Activated CD4-positive, alpha-beta T cell treated with anti-CD3 and anti-CD28 coated beads, Interleukin-10, Interleukin-2, amounts not matched to agents 100 ng/mL and 50 ng/mL, durations not matched to agents 16 hours and 8 hours (primary cell): ENCODE data around the gene GRIK3.
"Not testable (repeated sequence)": the region's sequence is repeated elsewhere in the genome, so short reads cannot be mapped to it uniquely, and the experiment has no call there.

ENCODE experiments used
- DNase-seq: peaks from one replicate; pipeline ENCODE4 v3.0.0-alpha.2; 2020

GRIK3 gene

DNA sequence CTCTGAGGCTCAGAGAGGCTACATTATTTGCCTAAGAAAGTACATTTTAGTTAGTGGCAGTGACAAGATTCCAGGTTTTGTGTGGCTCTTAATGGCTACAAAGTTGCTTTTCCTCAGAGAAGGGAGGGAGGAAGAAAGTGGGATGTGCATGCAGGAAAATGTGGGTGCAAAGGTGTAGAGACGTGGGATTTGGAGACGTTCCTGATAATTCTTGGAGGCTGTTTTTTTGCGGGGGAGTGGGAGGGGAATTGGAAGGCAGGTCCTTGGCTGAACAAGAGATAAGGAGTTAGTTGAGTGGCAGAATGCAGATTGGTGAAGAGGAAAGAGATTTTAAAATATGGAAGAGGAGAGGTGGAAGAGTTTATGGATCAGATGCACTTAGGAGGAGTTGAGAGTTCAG, 258.1 kb downstream of the GRIK3 start:
- DNase-seq = no peak

DNA sequence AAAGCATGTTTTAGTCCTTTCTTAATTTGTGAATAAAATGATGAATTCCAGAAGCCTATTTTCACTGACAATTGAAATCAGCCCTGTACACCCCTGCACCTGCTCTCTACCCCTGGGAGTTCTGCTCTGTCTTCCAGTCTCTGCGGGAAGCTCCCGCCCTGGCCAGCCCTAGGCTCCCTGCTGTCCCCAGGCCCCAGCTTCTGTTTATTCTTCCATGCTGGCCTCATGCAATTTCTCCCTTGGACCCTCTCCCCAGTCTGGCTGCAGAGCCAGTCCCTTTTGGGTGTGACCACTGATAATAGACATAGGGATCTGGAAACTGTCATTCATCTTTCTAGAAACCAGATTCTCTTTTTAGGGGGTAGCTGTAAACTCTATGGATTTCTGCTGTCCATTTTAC, 258.6 kb downstream of the GRIK3 start:
- DNase-seq = no peak

DNA sequence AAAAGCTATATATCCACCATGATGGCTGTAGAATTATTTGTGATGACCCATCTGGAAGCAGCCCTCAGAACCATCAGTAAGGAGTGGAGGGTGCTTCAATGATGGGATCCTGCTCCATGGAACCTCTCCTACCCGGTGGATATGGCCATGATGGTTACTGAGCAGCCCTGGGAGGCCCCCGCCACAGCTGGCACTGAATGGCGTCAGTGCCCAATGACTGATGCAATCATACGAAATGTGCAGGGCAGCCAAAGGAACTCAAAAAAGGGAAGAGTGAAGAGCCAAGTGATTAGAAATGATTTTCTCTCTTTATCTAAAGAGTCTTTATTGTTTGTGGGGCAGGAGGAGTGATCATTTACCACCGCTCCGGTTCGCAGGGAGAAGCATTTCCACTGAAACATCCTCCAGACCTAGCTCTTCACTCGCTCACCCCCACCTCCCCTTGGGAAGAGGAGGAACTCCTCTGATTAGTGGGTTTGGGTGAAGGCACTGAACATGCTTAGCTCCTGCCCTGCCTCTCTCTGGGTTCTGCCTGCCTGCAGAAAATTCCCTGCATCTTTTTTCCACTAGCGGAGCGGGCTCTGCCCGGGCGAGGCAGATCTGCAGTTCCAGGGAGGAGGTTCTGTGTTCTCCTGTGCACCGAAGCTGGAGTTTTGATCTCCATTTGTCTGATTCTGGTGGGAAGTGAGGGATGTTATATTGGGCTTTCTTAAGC, 260.3 kb downstream of the GRIK3 start:
- DNase-seq = no peak

DNA sequence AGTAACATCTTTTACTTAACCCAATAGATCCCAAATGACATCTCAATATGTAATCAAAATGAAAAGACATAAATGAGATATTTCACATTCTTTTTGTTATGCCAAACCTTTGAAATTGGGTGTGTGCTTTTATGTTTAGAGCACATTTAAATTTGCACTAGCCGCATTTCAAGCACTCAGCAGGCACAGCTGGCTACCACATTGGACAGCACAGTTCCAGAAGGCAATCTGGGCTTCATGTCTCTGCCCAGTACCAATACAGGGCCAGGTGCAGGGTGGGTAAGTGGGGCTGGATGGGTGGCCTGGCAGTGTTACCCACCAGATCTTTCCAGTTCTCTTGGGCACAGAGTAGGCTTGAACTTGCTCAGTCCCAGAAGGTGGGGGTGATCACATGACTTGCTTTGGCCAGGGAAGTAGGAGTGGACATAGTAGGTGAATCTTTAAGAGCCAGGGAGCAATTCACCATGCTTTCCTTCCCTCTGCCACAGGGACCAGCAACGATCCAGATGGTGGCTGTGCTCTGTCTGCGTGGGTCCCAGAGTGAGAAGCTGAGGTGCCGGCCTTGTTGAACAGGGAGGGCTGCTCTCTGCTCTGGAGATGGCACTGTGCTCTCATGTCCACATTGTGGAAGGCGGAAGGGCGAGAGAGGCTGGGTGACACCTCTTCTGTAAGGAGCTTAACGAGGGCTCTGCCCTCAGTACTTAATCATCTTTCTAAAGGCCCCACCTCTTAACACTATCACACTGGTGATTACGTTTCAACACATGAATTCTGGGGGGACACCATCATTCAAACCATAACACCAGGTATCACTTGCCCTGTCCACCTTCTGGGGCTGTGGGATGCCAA, 261.4 kb downstream of the GRIK3 start:
- no peak for DNase-seq

DNA sequence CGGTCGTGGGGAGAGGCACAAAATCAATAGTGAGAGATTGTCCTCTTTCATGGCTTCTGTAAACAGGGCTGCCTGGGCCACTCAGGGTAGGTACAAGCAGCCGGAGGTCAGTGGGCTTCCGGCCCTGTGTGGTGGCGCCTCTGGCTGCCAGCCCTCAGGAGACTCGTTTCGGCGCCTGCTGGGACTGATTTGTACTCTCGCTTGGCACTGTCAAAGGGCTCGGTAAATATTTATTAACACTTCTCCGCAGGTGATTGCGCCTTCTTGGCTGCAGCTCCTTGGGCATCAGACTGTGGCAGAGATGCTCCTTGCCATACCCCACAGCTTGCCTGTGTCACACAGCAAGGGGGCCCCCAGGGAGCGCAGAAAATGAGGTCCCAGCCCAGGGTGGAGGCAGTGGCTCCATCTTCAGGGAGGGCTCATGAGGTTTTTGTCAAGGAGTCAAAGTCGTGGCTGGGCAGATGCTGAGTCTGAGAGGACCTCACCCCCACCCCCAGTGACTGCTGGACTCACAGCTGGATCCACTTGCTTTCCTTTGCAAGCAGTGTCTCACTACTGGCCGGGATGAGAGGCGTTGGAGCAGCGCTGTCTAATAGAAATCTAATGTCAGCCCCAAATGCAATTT, 262.5 kb downstream of the GRIK3 start:
- DNase-seq = no peak

DNA sequence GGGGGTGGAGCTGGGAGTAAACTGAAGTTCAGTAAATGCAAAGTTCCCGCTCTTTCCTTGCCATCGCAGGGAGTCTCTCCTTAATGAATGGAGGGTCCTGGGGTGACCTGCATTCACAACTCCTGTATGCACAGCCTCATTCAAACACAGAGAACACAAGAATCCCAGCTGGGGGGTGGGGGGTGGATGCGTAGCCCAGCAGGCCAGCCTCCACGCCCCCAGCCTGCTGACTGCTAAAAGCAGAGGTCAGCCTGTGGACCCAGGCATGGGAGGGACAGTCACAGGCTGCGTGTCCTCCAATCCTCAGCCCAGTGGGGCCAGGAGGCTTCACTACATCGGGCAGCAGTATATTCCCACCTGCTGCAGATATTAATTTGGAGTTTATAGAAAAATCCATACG, 263.1 kb downstream of the GRIK3 start:
- no peak for DNase-seq

DNA sequence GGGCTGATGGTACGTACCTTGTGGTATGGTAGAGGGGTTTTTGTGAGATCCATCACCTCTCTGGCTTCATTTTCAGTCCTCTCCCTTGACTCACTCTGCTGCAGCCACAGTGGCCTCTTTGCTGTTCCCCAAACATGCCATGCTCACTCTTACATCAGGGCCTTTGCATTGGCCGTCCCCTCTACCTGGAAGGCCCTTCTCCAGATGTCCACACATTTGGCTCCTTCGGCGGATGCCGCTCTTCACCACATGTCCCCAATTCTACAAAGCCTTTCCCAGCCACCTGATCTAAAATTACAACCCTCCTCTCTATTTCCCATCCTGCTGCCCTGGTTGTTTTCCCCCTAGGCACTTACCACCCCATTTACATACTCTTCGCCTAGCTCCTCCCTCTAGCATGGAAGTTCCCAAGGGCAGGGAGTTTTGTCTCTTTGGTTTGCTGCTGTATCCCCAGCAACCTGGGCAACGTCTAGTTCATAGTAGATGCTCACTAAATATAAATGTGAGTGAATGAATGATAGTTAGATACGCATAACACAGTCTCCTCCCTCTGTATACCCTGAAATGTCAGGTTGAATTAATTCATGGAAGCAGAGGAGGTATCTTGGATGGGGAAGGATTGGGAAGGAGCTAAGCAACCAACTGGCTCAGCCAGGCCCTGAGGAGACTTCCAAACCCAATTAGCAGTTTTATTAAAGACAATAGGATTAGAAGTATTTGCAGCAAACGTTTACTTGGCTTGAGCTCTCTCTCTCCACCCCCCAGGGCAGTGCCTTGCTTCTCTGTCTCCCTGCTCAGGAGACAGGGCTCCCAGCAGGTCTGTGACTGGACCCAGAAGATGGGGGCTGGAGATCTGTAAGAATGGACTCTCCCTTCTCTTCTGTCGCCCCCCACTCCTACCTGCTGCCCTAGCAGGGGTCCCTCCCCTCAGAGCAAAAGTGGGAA, 264.2 kb downstream of the GRIK3 start:
- no peak for DNase-seq

DNA sequence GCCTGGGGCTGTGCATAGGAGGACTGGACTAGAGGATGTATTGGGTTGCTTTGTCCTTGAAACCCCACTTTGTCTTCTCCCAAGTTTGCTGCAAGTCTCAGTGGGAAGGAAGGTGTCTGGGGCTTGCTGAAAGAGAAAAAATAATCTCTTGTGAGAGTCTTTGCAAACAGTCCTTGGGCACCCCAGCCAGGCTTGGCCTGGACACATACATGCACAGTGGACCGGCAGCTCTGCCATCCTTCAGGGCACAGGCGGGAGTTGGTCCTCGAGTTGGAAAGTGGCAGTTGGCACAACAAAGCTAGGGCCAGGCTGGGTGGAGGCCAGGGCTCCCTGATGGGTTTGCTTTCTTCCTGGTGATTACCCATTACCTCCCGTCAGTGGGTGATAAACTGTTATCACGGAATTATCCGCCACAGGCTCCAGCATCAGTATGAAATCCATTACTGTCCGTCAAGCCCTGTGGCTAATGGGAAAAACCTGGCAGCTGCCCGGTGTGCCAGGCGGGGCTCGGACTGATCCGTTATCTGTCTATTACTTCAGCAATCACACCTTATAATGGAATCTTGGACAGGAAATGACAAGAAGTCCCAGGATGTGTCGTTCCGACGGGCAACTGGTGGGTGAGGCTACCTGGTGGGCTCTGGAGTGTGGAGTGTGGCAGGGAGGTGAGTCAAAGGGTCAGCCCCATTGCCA, 265.7 kb downstream of the GRIK3 start:
- DNase-seq = no peak

DNA sequence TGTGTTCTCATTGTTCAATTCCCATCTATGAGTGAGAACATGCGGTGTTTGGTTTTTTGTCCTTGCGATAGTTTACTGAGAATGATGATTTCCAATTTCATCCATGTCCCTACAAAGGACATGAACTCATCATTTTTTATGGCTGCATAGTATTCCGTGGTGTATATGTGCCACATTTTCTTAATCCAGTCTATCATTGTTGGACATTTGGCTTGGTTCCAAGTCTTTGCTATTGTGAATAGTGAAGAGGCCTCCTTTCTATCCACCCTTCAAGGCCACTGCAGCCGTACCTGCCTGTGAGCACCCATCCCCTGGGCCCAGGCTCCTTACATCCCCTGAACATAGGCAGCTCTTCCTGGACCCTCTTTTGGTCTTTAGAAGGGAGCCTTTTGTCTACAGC, 266.9 kb downstream of the GRIK3 start:
- DNase-seq = not testable (repeated sequence)

DNA sequence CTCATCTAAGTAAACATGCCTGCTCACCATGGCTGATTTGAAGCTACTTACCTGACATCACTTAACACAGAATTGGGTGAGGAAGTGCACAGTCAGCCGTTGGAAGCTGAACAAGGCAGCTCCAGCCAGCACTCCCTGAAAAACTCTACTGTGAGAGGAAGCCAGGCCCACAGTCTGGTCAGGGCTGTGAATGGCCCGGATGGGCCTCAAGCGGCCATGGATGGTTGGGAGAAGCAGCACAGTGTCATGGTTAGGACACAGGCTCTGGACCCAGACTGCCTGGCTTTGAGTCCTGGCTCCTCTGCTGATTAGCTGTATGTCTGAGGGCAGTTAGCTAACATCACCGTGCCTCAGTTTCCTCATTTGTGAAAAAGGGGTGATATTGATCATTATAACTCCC, 267.8 kb downstream of the GRIK3 start:
- no peak for DNase-seq

DNA sequence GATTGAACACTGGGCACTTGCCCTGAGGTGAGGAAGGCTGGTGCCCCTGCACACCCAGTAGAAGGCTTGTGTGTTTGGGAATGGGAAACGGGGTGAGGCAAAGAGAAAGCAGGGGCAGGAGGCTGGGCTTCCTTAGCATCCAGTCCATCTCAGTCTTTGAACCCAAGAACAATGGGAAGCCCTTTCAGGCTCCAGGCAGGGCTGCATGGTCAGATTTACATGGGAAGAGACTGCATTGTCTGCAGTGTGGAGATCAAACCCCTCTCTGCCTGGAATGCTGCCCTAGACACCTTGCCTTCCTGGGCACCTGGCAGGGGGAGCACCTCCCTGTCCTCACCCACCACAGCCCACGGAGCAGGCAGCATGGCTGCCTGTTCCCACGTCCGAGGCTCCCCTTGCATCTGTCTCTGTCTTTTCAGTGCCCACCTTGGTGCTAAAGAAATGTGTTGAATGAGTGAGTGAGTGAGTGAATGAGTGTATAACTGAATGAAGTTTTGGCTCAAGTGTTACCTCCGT, 268.5 kb downstream of the GRIK3 start:
- DNase-seq = no peak

DNA sequence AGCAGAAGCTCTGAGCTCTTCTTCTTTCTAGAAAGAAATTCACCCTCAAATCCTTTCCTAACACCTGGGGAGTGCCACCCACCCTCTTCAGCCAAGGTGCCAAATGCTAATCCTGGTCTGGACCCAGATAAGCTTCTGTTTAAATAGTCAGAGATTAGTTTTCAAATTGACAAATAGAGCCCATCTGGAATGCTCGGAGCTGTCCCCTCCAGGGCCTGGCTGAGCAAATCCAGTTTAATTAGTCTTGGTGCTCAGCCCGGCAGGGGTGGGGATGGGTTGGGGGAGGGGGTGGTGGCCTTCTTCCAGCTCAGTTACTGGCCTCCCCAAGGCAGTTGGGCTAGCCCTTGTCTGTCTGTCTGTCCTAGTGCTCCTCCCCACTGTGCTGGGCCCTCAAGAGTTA, 269.5 kb downstream of the GRIK3 start:
- no peak for DNase-seq

DNA sequence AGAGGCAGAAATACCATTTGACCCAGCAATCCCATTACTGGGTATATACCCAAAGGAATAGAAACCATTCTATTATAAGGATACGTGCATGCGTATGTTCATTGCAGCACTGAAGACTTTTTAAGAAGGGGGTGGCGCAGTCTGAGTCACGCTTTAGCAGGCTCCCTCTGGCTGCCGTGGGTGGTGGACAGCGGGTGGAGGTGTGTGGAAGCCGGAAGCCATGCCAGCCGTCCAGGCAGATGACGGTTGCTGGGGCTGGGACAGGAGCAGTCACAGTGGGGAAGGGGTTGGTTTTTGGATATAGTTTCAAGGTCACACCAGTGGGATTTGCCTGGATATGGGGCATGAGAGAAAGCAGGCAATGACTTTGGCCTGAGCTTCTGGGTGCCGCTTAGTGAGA, 270.5 kb downstream of the GRIK3 start:
- DNase-seq = no peak

DNA sequence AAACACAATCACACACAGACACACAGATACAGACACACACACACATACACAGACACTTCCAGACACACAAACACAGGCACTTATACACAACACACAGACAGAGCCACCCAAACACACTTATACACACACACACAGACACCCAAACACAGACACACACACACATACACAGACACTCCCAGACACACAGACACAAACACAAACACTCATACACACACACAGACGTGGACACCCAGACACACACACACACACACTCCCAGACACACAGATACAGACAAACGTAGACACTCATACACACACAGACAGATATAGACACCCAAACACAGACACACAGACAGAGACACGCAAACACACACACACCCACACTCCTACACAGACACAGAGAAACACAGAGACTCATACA, 272.1 kb downstream of the GRIK3 start:
- DNase-seq = no peak

DNA sequence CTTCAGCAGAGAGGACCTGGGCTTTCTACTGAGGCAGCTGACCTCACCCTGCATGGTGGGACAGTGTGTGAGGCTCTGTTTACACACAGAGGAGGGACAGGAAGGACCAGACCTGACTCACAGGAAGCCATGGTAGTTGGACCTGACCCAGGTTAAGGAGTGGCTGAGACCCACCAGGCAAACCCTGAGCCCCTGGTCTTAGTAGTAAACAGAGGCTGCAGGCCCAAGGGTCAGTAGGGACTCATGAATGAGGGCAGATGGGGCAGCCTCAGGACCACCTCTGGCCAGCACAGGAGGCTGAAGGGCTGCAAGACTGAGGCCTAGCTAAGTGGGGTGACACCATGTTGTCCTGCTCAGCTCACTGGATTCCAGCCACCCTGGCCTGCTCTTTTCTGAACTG, 273.2 kb downstream of the GRIK3 start:
- DNase-seq = no peak

DNA sequence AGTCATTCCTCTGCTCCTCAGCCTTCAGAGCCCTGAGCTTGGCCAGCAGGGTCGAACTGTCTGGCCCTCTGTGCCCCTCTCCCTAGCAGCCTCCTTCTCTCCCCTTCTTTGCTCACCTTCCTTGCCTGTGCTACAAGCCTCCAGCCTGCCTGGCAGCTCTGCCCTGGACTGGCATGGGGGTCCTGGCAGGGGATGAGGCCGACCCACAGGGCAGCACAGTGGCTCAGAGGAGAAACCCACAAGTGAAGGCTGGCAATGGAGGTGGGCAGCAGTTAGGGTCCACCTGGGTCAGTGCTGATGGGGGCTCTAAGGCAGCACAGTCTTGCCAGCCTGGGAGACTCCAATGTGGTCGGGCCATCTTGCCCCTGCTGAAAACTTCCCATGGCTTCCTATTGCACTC, 274.2 kb downstream of the GRIK3 start:
- no peak for DNase-seq

DNA sequence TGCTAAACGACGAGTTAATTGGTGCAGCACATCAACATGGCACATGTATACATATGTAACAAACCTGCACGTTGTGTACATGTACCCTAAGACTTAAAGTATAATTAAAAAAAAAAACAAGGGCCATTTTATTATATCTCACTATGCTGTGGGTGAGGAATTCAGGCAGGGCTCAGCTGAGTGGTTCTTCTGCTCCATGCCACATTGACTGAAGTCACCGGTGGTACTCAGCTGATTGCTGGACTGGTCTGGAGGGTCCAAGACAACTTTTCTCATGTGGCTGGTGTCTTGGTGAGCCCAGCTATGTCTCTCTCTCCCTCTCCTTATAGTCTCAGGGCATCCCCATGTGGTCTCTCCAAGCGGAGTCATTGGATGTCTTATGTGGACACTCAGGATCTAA, 275.0 kb downstream of the GRIK3 start:
- no peak for DNase-seq

DNA sequence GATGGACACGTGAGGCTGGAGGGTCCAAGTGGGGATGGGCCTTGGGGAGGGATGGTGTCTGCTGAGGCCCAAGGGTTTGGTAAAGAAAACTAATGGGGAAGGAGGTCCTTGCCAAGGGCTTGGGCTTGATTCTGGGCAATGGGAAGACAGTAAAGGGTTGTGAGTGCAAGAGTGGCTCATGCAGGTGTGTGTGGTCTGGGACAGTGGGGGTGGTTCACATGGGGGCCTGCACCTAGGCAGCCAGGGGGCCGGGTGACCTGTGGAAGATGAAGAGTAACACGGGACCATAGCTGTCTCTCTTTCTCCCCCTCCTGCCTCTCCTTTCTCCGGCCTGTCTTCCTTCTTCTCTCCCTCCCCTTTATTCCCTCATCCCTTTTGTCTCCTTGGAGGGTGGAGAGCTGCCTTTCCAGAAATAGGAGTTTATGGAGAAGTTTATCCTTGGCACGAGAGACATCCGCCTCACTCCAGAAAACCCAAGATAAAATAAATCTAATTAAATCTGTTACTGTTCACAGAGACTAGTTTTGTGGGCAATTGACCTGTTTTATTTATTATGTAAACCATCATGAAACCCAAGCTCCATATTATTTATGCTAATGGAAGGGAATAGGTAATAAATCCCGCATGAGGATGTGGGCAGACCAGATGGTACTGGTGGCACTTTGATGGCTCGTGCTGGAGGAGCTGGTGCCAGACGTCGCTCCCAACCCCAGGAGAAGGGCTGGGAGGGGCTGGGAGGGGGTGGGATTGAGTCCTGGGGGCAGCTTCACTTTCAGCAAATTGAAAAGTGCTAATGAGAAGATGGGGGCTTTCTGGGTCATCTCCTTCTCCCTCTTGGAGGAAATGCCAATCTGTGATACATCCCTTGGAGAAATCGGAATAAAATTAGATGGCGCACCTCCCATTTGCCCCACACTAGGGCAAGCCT, 278.7 kb downstream of the GRIK3 start:
- DNase-seq = no peak

DNA sequence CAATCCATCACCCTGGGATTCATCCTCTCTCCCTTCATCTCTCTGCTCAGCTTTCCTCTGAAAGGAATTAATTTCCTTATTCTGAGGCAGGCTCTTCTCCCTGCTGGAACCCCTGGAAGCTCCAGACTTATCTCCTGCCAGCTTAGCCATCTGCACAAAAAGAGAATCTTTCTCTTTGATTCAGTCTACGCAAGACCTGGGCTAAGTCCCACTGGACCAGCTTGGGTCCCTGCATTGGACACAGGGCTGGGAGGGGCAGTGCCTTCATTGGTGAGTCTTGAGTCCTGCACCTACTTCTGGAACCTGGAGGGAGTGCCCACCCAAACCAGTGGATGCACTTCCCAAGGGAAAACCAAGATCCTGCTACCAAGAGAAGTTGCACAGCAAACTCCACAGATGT, 279.9 kb downstream of the GRIK3 start:
- DNase-seq = no peak

DNA sequence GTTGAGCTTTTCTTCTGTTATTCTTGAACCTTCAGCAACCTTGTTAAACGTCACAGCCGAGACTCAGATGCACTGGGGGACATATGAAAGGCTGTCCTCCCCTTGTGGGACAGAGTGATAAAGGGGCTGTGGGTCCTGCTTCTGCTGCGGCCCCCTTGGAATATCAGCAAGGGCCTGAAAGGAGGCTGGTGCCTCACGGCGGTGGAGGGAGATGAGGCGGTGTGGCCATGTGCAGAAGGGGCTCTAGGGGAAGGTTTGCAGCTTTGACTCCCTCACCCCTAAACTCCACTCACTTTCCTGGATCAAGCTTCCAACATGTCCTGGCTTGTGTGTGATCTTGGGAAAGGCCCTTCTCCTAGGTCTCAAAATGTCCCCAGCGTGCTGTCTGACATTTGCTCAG, 280.9 kb downstream of the GRIK3 start:
- DNase-seq = no peak

DNA sequence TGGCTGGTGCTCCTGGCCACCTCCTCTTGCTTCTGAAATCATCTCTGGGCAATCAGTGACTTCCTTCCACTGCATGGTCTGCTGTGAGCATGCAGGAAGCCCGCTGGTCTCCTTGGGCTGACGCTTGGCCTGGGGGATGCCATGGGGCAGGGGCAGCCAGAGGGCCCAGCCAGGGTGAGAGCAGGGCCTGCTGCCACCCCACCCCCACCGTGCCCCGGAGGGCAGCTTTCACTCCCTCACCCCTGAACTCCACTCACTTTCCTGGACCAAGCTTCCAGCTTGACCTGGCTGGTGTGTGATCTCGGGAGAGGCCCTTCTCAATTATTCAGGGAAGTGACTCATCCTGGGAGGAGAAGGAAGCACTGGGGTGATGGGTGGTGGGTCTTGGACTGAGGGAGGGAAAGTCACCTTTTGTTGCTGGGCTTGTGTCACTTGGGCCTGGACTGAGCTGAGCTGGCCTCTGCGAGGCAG, 281.4 kb downstream of the GRIK3 start:
- DNase-seq = no peak
